Lung (tissue), 12 donors: ENCODE measurements around the gene ZFP69. TPM values are rescaled to one million over a fixed set of nuclear protein-coding genes. Genes with fewer than 3 reads are reported as not detected.

Experiments
- ATAC-seq: fragments of 200-7000 bp; cut with Tn5 transposase; one replicate; pipeline ENCODE4 v1.9.1; 2020; ENCODE audit warnings: moderate number of reproducible peaks; ENCODE audit not compliant: insufficient read depth, low FRiP score
- DNase-seq, 3 donors: peaks; one replicate each; pipeline ENCODE4 v3.0.0-alpha.2; 2013 to 2017
- H3K27ac ChIP-seq, 2 donors: one replicate each; pipeline ENCODE4 v1.5.1; 2013; ENCODE audit warnings: mild to moderate bottlenecking in 2 of 2, moderate library complexity in 2 of 2, control low read depth in 1 of 2, inconsistent platforms in 1 of 2, low read depth in 1 of 2, low read length in 1 of 2
- H3K27me3 ChIP-seq, 3 donors: one replicate each; pipeline ENCODE4 v1.5.1; 2013; ENCODE audit warnings: low read length in 2 of 3; ENCODE audit not compliant: control insufficient read depth in 3 of 3, insufficient read depth in 3 of 3
- H3K36me3 ChIP-seq, 4 donors: one replicate each; pipeline ENCODE4 v1.5.1; 2013; ENCODE audit warnings: low read length in 4 of 4, mild to moderate bottlenecking in 1 of 4, moderate library complexity in 1 of 4; ENCODE audit not compliant: control insufficient read depth in 4 of 4, insufficient read depth in 4 of 4
- H3K4me1 ChIP-seq, 5 donors: one replicate each; pipeline ENCODE4 v1.5.1; 2013; ENCODE audit warnings: low read length in 5 of 5, mild to moderate bottlenecking in 2 of 5, moderate library complexity in 1 of 5; ENCODE audit not compliant: control insufficient read depth in 5 of 5, insufficient read depth in 5 of 5
- H3K4me3 ChIP-seq: one replicate; pipeline ENCODE4 v1.5.1; 2013; ENCODE audit warnings: mild to moderate bottlenecking, control low read depth, moderate library complexity
- H3K9ac ChIP-seq, 2 donors: one replicate each; pipeline ENCODE4 v1.5.1; 2013; ENCODE audit warnings: low read length in 2 of 2, control low read depth in 1 of 2; ENCODE audit not compliant: insufficient read depth in 1 of 2
- H3K9me3 ChIP-seq, 4 donors: one replicate each; pipeline ENCODE4 v1.5.1; 2013; ENCODE audit warnings: low read length in 3 of 4, mild to moderate bottlenecking in 1 of 4, moderate library complexity in 1 of 4; ENCODE audit not compliant: control insufficient read depth in 4 of 4, insufficient read depth in 3 of 4
- WGBS, 2 donors: extraction: QIAGEN DNeasy Blood & Tissue Kit; methylation state at CpG; one replicate each; pipeline ENCODE4 v1.1.7; 2013; 5-methylcytosine and 5-hydroxymethylcytosine counted together
- polyA plus RNA-seq, 2 donors: library from polyadenylated mRNA; stranded (reverse); fragments of 200-250 nt; gene quantifications; one replicate each; pipeline ENCODE4 v1.2.1, GENCODE V29; 2013
- total RNA-seq, 2 donors: library from RNA; depleted of rRNA in 1 of 2; stranded (reverse); fragments of >200 nt in 1 of 2; gene quantifications; one replicate each; pipeline ENCODE4 v1.2.1, GENCODE V29; 2014 to 2021
- TF ChIP-seq, protein P1 (sequence below): IDR thresholded peaks from 2 replicates; pipeline ENCODE4 v1.5.1; 2012; ENCODE audit warnings: mild to moderate bottlenecking; ENCODE audit errors: control extremely low read depth, extremely low read depth
- donor health status: control.
- donor health status: control.
- donor health status: Bipolar disorder and iron deficiency.
- donor health status: healthy.
- donor health status: DM: yes; HTN: yes; CAD: no.

Gene ZFP69
- total and polyA plus RNA-seq, 4 donors = 1.7 to 4.2 (median 3.8) TPM

DNA sequence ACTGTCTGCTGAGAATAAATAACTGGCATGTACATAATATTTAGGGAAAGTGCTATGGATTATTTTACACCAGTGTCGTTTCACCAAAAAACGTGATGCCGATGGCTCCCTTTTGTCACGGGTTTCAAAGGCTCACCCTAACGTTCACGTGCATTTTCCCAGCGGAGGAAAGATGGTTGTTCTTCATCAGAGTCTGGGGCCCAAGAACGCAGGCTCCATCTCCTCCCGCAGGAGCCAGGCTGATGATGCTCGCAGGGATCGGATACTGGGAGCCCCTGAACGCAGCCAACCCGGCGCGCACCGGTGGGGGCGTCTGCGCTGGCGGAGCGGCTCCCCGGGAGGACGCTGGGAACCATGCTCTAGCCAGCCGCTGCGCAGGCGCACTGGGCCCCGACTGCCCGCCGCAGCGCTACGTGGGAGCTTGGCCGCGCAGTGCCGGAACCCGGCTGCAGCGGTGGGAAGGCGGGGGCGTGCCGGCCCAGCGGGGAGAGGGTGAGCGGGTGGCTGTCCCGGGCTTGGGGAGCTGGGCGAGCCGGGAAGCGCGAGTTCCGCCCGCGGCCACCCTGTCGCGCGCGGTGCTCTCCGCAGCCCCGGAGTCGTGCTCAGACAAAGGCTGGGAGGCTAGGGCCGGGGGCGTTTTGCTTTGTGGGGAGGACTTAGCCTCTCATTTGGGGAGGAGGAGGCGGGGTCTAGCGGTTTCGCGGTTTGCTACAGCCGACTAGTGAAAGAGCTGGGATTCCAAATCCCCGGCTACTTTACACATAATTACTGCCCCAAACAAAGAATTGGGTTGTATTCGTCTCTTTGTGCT is 27.2 kb upstream of the ZFP69 start, which contains the start of gene ZFP69B:
Gene ZFP69B (plus strand): TSS at position 793 of the 811 bp plus-strand sequence. CDS start 486 bp downstream, outside the sequence.
- peak within 1 kb of the TSS; percentile 55 to 87 for H3K27ac ChIP-seq
- ATAC-seq (peak; percentile 96), DNase-seq (peak; percentile 96 to 97 (median 96))
- peaks cover 0 to 12% (median 2%) of the 10 kb centered on the region in 4 donors for H3K36me3 ChIP-seq
- H3K4me3 ChIP-seq = peak within 1 kb of the TSS; percentile 81
- peaks cover 0 to 9% (median 3%) of the 10 kb centered on the region in 5 donors for H3K4me1 ChIP-seq
- H3K9ac ChIP-seq = peak within 1 kb of the TSS; percentile 75 to 90
- H3K27me3 ChIP-seq = no peaks in the 10 kb centered on the region
- H3K9me3 ChIP-seq = peaks cover 0 to 9% (median 4%) of the 10 kb centered on the region in 4 donors
- 0% methylated on average over 42 to 64 of the region's 64 CpGs for WGBS, 2 donors
- TF ChIP-seq, protein P1, sequence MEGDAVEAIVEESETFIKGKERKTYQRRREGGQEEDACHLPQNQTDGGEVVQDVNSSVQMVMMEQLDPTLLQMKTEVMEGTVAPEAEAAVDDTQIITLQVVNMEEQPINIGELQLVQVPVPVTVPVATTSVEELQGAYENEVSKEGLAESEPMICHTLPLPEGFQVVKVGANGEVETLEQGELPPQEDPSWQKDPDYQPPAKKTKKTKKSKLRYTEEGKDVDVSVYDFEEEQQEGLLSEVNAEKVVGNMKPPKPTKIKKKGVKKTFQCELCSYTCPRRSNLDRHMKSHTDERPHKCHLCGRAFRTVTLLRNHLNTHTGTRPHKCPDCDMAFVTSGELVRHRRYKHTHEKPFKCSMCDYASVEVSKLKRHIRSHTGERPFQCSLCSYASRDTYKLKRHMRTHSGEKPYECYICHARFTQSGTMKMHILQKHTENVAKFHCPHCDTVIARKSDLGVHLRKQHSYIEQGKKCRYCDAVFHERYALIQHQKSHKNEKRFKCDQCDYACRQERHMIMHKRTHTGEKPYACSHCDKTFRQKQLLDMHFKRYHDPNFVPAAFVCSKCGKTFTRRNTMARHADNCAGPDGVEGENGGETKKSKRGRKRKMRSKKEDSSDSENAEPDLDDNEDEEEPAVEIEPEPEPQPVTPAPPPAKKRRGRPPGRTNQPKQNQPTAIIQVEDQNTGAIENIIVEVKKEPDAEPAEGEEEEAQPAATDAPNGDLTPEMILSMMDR = no peak

DNA sequence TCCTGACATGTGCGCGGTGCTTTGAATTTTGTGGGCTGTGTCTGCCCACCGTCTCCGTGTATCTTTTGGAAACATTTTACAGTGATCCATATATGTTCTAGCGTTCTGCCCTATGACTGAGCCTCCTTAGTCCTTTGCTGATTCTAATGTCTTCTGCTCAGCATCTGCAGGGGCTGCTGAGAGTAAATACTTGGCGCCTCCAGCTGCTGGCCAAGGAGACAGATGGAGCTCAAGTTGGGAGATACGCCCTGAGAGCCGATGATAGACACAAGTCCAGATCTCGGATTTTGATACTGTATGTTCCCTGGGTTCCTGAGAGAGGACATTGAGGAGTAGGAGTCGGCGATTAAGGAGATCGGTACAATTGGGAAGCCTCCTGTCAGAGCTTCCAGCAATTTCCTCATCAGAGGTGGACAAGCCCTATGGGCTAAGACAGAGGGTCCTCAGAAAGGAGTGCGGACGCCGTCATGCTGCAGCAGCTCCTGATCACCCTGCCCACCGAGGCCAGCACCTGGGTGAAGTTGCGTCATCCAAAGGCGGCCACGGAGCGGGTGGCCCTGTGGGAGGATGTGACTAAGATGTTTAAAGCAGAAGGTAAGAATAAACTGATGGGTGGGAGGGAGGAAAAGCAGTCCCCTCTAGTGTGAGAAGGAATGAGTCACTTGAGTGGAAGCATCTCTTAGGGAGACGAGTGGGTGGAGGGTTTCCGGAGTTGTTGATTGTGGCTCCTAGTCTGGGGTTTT is 26.4 kb upstream of the ZFP69 start:
- 19 to 21% methylated on average over 22 of the region's 22 CpGs for WGBS, 2 donors
- peaks cover 0 to 9% (median 3%) of the 10 kb centered on the region in 5 donors for H3K4me1 ChIP-seq
- H3K9me3 ChIP-seq = peaks cover 0 to 8% (median 3%) of the 10 kb centered on the region in 4 donors
- peak overlapping the region; percentile 55 to 87 for H3K27ac ChIP-seq
- TF ChIP-seq, protein P1 = no peak
- H3K4me3 ChIP-seq = peak overlapping the region; percentile 81
- ATAC-seq (peak; percentile 16), DNase-seq (peak in 1 of 3 donors; percentile 47)
- H3K36me3 ChIP-seq = peaks cover 0 to 17% (median 3%) of the 10 kb centered on the region in 4 donors
- H3K9ac ChIP-seq = peak overlapping the region; percentile 75 to 76
- H3K27me3 ChIP-seq = no peaks in the 10 kb centered on the region

DNA sequence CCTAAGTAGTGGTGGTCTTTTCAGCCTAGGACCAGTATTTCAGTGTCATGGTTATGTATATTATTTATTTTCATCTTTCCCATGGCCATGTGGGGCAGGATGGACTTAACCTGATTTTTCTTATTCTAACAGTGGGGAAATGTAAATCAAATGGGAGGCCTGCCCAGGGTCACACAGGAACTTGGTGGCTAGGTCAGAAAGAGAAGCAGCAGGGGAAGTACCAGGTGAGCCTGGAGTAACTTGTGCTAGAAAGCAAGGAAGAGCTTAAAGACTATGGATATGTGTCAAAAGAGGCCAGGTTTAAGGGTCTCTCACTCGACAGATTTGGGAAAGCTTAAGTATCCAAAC is 25.9 kb upstream of the ZFP69 start:
- no peak for ATAC-seq
- no peak overlapping the region for H3K4me3 ChIP-seq
- H3K27ac ChIP-seq = no peak overlapping the region

More for the DNA sequence above, 25.9 kb upstream of the ZFP69 start:
- H3K9me3 ChIP-seq = peaks cover 0 to 10% (median 3%) of the 10 kb centered on the region in 4 donors
- 86 to 95% methylated on average over 1 of the region's 1 CpG for WGBS, 2 donors
- no peaks in the 10 kb centered on the region for H3K27me3 ChIP-seq
- H3K36me3 ChIP-seq = peaks cover 0 to 21% (median 3%) of the 10 kb centered on the region in 4 donors
- no peak for DNase-seq
- TF ChIP-seq, protein P1 = no peak
- H3K9ac ChIP-seq = peak overlapping the region in 1 of 2 donors; percentile 76
- H3K4me1 ChIP-seq = peaks cover 0 to 9% (median 3%) of the 10 kb centered on the region in 5 donors
